ENCODE results near the gene CNOT2.

CNOT2 gene

GRCh38 chr12:70353780-70354660 lies 110.8 kb downstream of the CNOT2 start:
- no peak for TF ChIP-seq CTCF (IDR thresholded peaks at IDR 0.05; ENCODE audit: low read depth, low read length)
- no peak overlapping the region for H3K4me3 ChIP-seq (ENCODE audit: low read depth, low read length)
- DNase-seq (ENCODE audit: low read depth, low spot score): no peak
- in situ Hi-C loops (cut with HindIII; ENCODE audit: low sequenced_read_pairs): no loop called here

- no peak overlapping the region for H3K4me3 ChIP-seq (ENCODE audit: low read depth, low read length)
- no peak for TF ChIP-seq CTCF (IDR thresholded peaks at IDR 0.05; ENCODE audit: low read depth, low read length)
- DNase-seq (ENCODE audit: low read depth, low spot score): no peak
- in situ Hi-C loops (cut with HindIII; ENCODE audit: low sequenced_read_pairs): no loop called here
Observed at GRCh38 chr12:70354787-70355186, 111.6 kb downstream of the CNOT2 start.

- in situ Hi-C loops (cut with HindIII; ENCODE audit: low sequenced_read_pairs): no loop called here
Observed at GRCh38 chr12:70355972-70356371, 112.7 kb downstream of the CNOT2 start.

GRCh38 chr12:70359458-70360197 lies 116.4 kb downstream of the CNOT2 start:
- no peak for TF ChIP-seq CTCF (IDR thresholded peaks at IDR 0.05; ENCODE audit: low read depth, low read length)
- no peak overlapping the region for H3K4me3 ChIP-seq (ENCODE audit: low read depth, low read length)
- DNase-seq (ENCODE audit: low read depth, low spot score): no peak
- in situ Hi-C loops (cut with HindIII; ENCODE audit: low sequenced_read_pairs): no loop called here

More at GRCh38 chr12:70355972-70356371, 112.7 kb downstream of the CNOT2 start:
- no peak for TF ChIP-seq CTCF (IDR thresholded peaks at IDR 0.05; ENCODE audit: low read depth, low read length)
- DNase-seq (ENCODE audit: low read depth, low spot score): no peak
- no peak overlapping the region for H3K4me3 ChIP-seq (ENCODE audit: low read depth, low read length)

- no peak overlapping the region for H3K4me3 ChIP-seq (ENCODE audit: low read depth, low read length)
- DNase-seq (ENCODE audit: low read depth, low spot score): no peak
- no peak for TF ChIP-seq CTCF (IDR thresholded peaks at IDR 0.05; ENCODE audit: low read depth, low read length)
- in situ Hi-C loops (cut with HindIII; ENCODE audit: low sequenced_read_pairs): no loop called here
Observed at GRCh38 chr12:70360218-70360617, 117.0 kb downstream of the CNOT2 start.

- no peak for DNase-seq (ENCODE audit: low read depth, low spot score)
- H3K4me3 ChIP-seq (ENCODE audit: low read depth, low read length): no peak overlapping the region
- no peak for TF ChIP-seq CTCF (IDR thresholded peaks at IDR 0.05; ENCODE audit: low read depth, low read length)
- in situ Hi-C loops (cut with HindIII; ENCODE audit: low sequenced_read_pairs): no loop called here
Observed at GRCh38 chr12:70364695-70365397, 121.6 kb downstream of the CNOT2 start.
